Thoracic aorta (tissue), 2 donors: Measurements from ENCODE around the gene OR7G2. TPM values are rescaled to one million over a fixed set of nuclear protein-coding genes. Genes with fewer than 3 reads are reported as not detected.
"Not testable (repeated sequence)": the region's sequence is repeated elsewhere in the genome, so short reads cannot be mapped to it uniquely, and the experiment has no call there.

Experiments used
- ATAC-seq: fragments of 150-250 bp; one replicate; pipeline ENCODE4 v1.8.0; 2017; ENCODE audit warnings: low read depth; ENCODE audit not compliant: insufficient number of reproducible peaks, low FRiP score
- DNase-seq: peaks from one replicate; pipeline ENCODE4 v3.0.0-alpha.2; 2020; ENCODE audit warnings: low spot score
- H3K27ac ChIP-seq, 2 donors: fragments of 200-600 bp; sonication (generic); 1 replicate in 1 of 2; 2 replicates in 1 of 2; pipeline ENCODE4 v1.5.1; 2016; ENCODE audit warnings: mild to moderate bottlenecking in 2 of 2, moderate library complexity in 2 of 2
- H3K27me3 ChIP-seq: fragments of 200-600 bp; sonication (generic); replicated peaks from 2 replicates; pipeline ENCODE4 v1.6.0; 2016; ENCODE audit warnings: mild to moderate bottlenecking; ENCODE audit not compliant: insufficient read depth
- H3K36me3 ChIP-seq: fragments of 200-600 bp; sonication (generic); one replicate; pipeline ENCODE4 v1.5.1; 2016
- H3K4me1 ChIP-seq, 2 donors: fragments of 200-600 bp; sonication (generic); 1 replicate in 1 of 2; 2 replicates in 1 of 2; pipeline versions ENCODE4 v1.5.1 to v1.6.0; 2016; ENCODE audit warnings: low read depth in 2 of 2, mild to moderate bottlenecking in 1 of 2; ENCODE audit not compliant: control insufficient read depth in 1 of 2
- H3K4me3 ChIP-seq: fragments of 200-600 bp; sonication (generic); 2 replicates; pipeline ENCODE4 v1.5.1; 2016; ENCODE audit warnings: mild to moderate bottlenecking
- H3K9me3 ChIP-seq: fragments of 200-600 bp; sonication (generic); 2 replicates; pipeline ENCODE4 v1.5.1; 2016
- total RNA-seq, 2 donors: library from RNA; depleted of rRNA; stranded (reverse); fragments of >200 nt; gene quantifications; one replicate each; pipeline versions ENCODE4 v1.1.0 to v1.2.3, GENCODE V29; 2016
- TF ChIP-seq, protein P1 (sequence below): fragments of 200-600 bp; sonication (generic); IDR thresholded peaks from one replicate; pipeline ENCODE4 v1.5.1; 2019; ENCODE audit warnings: antibody characterized with exemption

OR7G2 gene
- total RNA-seq, 2 donors from 2014 or later, result not detected

DNA sequence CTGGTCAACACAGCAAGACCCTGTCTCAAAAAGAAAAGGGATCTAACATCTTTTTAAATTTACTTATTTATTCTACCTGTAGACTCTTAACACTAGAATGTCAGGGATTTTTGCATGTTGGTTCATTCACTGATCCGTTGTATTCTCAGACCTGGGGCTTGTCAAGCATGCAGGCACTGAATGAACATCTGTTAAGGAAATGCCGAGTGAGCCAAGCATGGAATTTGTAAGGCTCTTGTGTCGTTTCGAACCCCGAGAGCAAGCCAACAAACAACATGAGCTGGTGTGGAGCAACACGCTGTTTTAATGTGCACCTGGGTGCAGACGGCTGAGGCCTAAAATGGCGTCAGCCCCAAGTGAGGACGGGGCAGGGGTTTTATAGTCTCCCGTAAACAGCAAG is 30.4 kb downstream of the OR7G2 start:
- Histone ChIP-seq H3K4me3 (no peak overlapping the region), H3K4me1 (peaks cover 0 to 12% of the 10 kb centered on the region in 2 donors), H3K27me3 (no peaks in the 10 kb centered on the region), H3K27ac (no peak overlapping the region), H3K9me3 (no peaks in the 10 kb centered on the region), H3K36me3 (no peaks in the 10 kb centered on the region)
- TF ChIP-seq, protein P1, sequence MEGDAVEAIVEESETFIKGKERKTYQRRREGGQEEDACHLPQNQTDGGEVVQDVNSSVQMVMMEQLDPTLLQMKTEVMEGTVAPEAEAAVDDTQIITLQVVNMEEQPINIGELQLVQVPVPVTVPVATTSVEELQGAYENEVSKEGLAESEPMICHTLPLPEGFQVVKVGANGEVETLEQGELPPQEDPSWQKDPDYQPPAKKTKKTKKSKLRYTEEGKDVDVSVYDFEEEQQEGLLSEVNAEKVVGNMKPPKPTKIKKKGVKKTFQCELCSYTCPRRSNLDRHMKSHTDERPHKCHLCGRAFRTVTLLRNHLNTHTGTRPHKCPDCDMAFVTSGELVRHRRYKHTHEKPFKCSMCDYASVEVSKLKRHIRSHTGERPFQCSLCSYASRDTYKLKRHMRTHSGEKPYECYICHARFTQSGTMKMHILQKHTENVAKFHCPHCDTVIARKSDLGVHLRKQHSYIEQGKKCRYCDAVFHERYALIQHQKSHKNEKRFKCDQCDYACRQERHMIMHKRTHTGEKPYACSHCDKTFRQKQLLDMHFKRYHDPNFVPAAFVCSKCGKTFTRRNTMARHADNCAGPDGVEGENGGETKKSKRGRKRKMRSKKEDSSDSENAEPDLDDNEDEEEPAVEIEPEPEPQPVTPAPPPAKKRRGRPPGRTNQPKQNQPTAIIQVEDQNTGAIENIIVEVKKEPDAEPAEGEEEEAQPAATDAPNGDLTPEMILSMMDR, result no peak
- no peak for DNase-seq
- no peak for ATAC-seq

DNA sequence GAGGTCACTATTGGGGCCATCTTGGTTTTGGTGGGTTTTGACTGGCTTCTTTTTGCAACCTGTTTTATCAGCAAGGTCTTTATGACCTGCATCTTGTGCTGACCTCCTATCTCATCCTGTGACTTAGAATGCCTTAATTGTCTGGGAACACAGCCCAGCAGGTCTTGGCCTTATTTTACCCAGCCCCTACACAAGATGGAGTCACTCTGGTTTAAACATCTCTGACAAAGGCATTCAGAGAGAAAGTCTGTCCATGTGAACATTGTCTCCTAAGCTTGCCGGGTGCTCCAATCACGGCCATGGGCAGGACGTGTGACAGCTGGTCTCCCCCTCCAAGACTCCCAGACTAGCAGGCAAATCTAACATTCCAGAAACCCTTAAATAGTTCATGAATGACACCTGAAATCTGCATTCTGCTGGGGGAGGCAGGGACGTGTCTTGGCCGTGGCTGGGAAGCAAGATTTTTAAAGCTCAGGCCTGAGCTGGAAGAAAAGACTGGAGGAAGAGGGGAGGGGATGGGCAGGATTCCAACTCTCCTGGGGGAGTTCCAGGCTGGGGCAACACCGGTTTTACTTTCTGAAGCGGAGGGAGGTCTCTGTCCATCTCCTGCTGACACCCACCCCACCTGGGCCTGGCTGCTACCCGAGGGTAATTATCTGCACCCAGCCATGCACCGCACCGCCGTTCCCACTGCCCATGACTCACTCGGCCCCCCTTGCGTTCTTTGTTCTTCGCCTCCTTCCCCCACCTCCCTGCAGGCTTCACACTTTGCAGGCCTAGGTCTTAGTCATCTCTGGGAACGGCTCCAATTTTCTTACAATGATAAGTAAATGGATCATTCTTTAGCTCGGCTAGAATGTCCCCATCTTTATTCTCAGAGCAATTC is 32.0 kb downstream of the OR7G2 start:
- H3K27ac ChIP-seq, result no peak overlapping the region
- H3K27me3 ChIP-seq, result no peaks in the 10 kb centered on the region
- ATAC-seq, result no peak
- H3K4me3 ChIP-seq, result no peak overlapping the region
- peaks cover 0 to 12% of the 10 kb centered on the region in 2 donors for H3K4me1 ChIP-seq
- TF ChIP-seq, protein P1, result no peak
- no peaks in the 10 kb centered on the region for H3K9me3 ChIP-seq
- H3K36me3 ChIP-seq, result no peaks in the 10 kb centered on the region
- peak; percentile 50 for DNase-seq

DNA sequence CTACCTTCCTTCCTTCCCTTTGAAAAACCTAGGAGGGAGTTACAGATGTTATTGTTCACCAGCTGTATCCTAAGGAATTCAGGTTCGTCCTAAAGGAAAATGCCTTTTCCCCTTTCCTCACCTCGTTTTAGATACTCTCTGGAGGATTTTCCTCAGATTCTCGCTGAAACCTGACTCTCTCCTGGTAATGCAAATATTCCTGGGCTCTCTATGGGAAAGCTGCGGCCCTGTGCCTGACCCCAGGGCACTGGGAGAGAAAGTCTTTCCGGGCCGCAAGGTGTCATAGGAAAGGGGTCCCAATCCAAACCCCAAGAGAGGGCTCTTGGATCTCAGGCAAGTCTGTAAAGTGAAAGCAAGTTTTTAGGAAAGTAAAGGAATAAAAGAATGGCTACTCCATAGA is 33.5 kb downstream of the OR7G2 start:
- no peak overlapping the region for H3K4me3 ChIP-seq
- no peak for DNase-seq
- H3K27me3 ChIP-seq, result no peaks in the 10 kb centered on the region
- H3K4me1 ChIP-seq, result peaks cover 0 to 12% of the 10 kb centered on the region in 2 donors
- no peaks in the 10 kb centered on the region for H3K36me3 ChIP-seq
- TF ChIP-seq, protein P1, result no peak
- H3K27ac ChIP-seq, result no peak overlapping the region
- no peaks in the 10 kb centered on the region for H3K9me3 ChIP-seq
- no peak for ATAC-seq

DNA sequence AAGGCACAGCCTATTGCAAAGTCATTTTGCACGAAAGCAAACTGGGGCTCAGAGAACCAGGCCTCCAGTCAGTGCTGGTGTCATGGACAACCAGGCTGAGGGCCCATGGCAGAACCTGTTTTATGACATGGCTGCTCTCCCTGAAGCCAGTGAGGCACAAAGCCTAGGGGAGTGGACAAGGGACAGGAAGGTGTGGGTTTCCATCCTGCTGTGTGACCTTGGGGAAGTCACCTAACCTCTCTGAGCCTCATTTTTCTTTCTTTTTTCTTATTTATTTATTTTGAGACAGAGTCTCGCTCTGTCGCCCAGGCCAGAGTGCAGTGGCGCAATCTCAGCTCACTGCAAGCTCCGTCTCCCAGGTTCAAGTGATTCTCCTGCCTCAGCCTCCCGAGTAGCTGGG is 35.6 kb downstream of the OR7G2 start:
- not testable (repeated sequence) for DNase-seq, H3K4me3 ChIP-seq, ATAC-seq, H3K27me3 ChIP-seq, H3K9me3 ChIP-seq, H3K36me3 ChIP-seq, H3K27ac ChIP-seq
- peaks cover 0 to 12% of the 10 kb centered on the region in 2 donors for H3K4me1 ChIP-seq

DNA sequence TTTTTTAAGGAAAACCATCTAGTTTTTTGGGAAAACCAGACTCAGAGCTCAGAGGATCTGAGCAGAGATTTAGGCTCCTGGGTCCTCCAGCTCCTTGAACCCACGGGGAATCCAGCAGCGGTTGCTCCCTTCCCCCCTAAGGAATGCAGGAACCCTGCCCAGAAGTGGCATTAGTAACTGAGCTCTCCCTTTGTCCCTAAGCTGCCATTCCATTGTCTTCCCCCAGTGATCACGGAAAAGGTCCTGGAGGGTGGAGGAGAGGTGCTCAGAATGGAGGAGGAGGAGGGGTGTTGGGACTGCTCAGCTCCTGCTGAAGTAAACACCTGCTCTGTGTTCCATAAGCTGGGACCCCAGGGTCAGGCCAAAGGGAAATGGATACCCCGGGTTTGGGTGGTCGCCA is 37.2 kb downstream of the OR7G2 start:
- Histone ChIP-seq H3K27me3 (no peaks in the 10 kb centered on the region), H3K36me3 (no peaks in the 10 kb centered on the region), H3K9me3 (no peaks in the 10 kb centered on the region), H3K4me3 (no peak overlapping the region), H3K4me1 (peaks cover 0 to 3% of the 10 kb centered on the region in 2 donors), H3K27ac (no peak overlapping the region)
- ATAC-seq (no peak), DNase-seq (no peak)
- TF ChIP-seq, protein P1, result no peak
